ENCODE results near the gene RAB4A. TPM values are rescaled to one million over a fixed set of nuclear protein-coding genes. Genes with fewer than 3 reads are reported as not detected.

Gene RAB4A
- total and polyA plus RNA-seq, 9 of the 15 experiments (the other 6 are each of a cell fraction or from before 2014, with no cell fraction given) = 8.3 to 61.0 (median 26.7) TPM

DNA sequence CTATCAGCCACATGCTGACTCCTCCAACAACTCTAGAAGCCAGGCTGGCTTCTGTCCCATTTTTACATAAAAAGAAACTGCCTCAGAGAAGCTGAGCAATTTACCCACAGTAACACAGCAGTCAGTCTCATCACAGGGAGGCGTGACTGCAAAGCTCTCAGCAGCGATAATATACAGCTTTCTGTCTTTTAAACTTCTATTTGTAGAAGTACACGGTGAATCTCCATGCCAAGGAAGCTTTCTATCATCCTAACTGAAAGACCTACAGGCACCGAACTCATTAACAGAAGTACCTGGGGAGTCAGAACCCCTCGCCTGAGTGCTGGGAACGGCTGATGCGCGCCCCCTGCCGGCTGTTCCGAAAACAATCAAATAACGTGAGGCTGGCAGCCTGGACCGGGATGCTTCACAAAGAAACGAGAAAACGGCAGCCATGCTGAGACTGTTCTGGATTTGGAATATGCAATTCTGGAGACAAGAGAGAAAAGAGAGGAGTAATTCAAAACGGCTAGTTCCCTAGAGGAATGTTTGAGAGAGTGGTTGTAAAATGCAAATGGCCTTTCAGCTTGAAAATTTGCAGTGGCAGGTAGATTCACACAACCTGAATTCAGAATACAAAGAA, 43.5 kb upstream of the RAB4A start (continued):
- TF ChIP-seq NONO (IDR thresholded peaks at IDR 0.05; ENCODE audit: low read depth in 2 of 2, low read length in 1 of 2) (no peak), OTX1 (CRISPR knock-in tag; IDR thresholded peaks at IDR 0.05) (no peak), KLF10 (CRISPR knock-in tag; IDR thresholded peaks at IDR 0.05) (no peak), ZNF354B (CRISPR knock-in tag; IDR thresholded peaks at IDR 0.05) (no peak), CCAR2 (IDR thresholded peaks at IDR 0.05; ENCODE audit: low read depth, low read length) (no peak), CREM (IDR thresholded peaks at IDR 0.05; ENCODE audit: low read depth) (no peak), SMAD2 (IDR thresholded peaks at IDR 0.05; ENCODE audit: low read depth, low read length) (no peak), MAZ (CRISPR knock-in tag; conservative IDR thresholded peaks at IDR 0.05 in 1 of 2, IDR thresholded peaks at IDR 0.05 in 1 of 2) (peak in 1 of 2 experiments; percentile 48; a peak in 1 of 4 replicates), RBFOX2 (IDR thresholded peaks at IDR 0.05; ENCODE audit: low read depth, low read length) (no peak), KHSRP (IDR thresholded peaks at IDR 0.05) (no peak), HOXB6 (CRISPR knock-in tag; IDR thresholded peaks at IDR 0.05; ENCODE audit: borderline replicate concordance) (no peak), ZNF134 (CRISPR knock-in tag; conservative IDR thresholded peaks at IDR 0.05) (no peak), NCOA1 (IDR thresholded peaks at IDR 0.05; ENCODE audit: low read depth) (no peak), DNMT1 (IDR thresholded peaks at IDR 0.05) (no peak), PTBP1 (IDR thresholded peaks at IDR 0.05; ENCODE audit: low read depth, low read length) (0 out of 2 replicates have a peak, but pooled peaks have one; percentile 55), NR1H2 (CRISPR knock-in tag; IDR thresholded peaks at IDR 0.05) (no peak), POLR2G (IDR thresholded peaks at IDR 0.05; ENCODE audit: low read depth, low read length) (no peak), L3MBTL2 (IDR thresholded peaks at IDR 0.05) (no peak), XRCC5 (IDR thresholded peaks at IDR 0.05; ENCODE audit: low read depth, low read length) (0 out of 2 replicates have a peak, but pooled peaks have one; percentile 62), HMG20A (CRISPR knock-in tag; conservative IDR thresholded peaks at IDR 0.05) (no peak), BHLHE40 (IDR thresholded peaks at IDR 0.05; ENCODE audit: low read length) (peak; percentile 18; the same call in 1 of the 2 replicates), SMAD3 (CRISPR knock-in tag; conservative IDR thresholded peaks at IDR 0.05) (no peak), CC2D1A (IDR thresholded peaks at IDR 0.05) (peak; percentile 49; the same call in 1 of the 2 replicates)
- TF ChIP-seq, protein P1, sequence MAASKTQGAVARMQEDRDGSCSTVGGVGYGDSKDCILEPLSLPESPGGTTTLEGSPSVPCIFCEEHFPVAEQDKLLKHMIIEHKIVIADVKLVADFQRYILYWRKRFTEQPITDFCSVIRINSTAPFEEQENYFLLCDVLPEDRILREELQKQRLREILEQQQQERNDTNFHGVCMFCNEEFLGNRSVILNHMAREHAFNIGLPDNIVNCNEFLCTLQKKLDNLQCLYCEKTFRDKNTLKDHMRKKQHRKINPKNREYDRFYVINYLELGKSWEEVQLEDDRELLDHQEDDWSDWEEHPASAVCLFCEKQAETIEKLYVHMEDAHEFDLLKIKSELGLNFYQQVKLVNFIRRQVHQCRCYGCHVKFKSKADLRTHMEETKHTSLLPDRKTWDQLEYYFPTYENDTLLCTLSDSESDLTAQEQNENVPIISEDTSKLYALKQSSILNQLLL (CRISPR knock-in tag; IDR thresholded peaks at IDR 0.05; ENCODE audit: borderline replicate concordance) = no peak
